Measurements from ENCODE around the gene LRCOL1. TPM values are rescaled to one million over a fixed set of nuclear protein-coding genes. Genes with fewer than 3 reads are reported as not detected.

Gene LRCOL1
- total RNA-seq, 1 donor from 2014 or later = 1.8 TPM

- peaks cover 32% of the 10 kb centered on the region for H3K27me3 ChIP-seq
- peaks cover 5% of the 10 kb centered on the region for H3K4me1 ChIP-seq
- H3K36me3 ChIP-seq = no peaks in the 10 kb centered on the region
- no peak within 1 kb of the TSS for H3K27ac ChIP-seq
- TF ChIP-seq CTCF (IDR thresholded peaks at IDR 0.05) = no peak
- ATAC-seq (no peak), DNase-seq (no peak)
- peak within 1 kb of the TSS; percentile 31 for H3K4me3 ChIP-seq
- H3K9me3 ChIP-seq = no peaks in the 10 kb centered on the region
- intact Hi-C loops (cut with DNase I) = loop anchor here (10.0 kb wide), 1 partner anchor 194 kb away; no protein-coding TSS in a partner anchor
These were observed 8.3 kb upstream of the LRCOL1 start, which contains the start of gene P2RX2 for GRCh38 chr12:132618683-132619043. Gene P2RX2 (plus strand): TSS chr12:132618776. CDS start chr12:132618817, 41 bp downstream.

- TF ChIP-seq CTCF (IDR thresholded peaks at IDR 0.05) = no peak
- DNase-seq = no peak
- Histone ChIP-seq H3K4me3 (peak overlapping the region; percentile 31), H3K27me3 (peaks cover 32% of the 10 kb centered on the region), H3K36me3 (no peaks in the 10 kb centered on the region), H3K27ac (no peak overlapping the region), H3K9me3 (no peaks in the 10 kb centered on the region), H3K4me1 (peaks cover 5% of the 10 kb centered on the region)
- intact Hi-C loops (cut with DNase I) = loop anchor here (10.0 kb wide), 1 partner anchor 193 kb away; no protein-coding TSS in a partner anchor
- ATAC-seq = no peak
These were observed 7.7 kb upstream of the LRCOL1 start for GRCh38 chr12:132617822-132618682.

- Histone ChIP-seq H3K27ac (no peak overlapping the region), H3K4me3 (no peak overlapping the region), H3K27me3 (peaks cover 32% of the 10 kb centered on the region), H3K9me3 (no peaks in the 10 kb centered on the region), H3K36me3 (no peaks in the 10 kb centered on the region), H3K4me1 (peaks cover 5% of the 10 kb centered on the region)
- intact Hi-C loops (cut with DNase I) = loop anchor here (10.0 kb wide), 1 partner anchor 192 kb away; no protein-coding TSS in a partner anchor
- TF ChIP-seq CTCF (IDR thresholded peaks at IDR 0.05) = no peak
- DNase-seq = no peak
- ATAC-seq = no peak
These were observed 6.8 kb upstream of the LRCOL1 start for GRCh38 chr12:132617135-132617701.

GRCh38 chr12:132615579-132616038, 5.2 kb upstream of the LRCOL1 start:
- no peaks in the 10 kb centered on the region for H3K9me3 ChIP-seq
- TF ChIP-seq CTCF (IDR thresholded peaks at IDR 0.05) = no peak
- H3K27ac ChIP-seq = no peak overlapping the region
- intact Hi-C loops (cut with DNase I) = loop anchor here (10.0 kb wide), 1 partner anchor 191 kb away; no protein-coding TSS in a partner anchor
- peaks cover 32% of the 10 kb centered on the region for H3K27me3 ChIP-seq
- no peak for DNase-seq
- H3K4me1 ChIP-seq = peaks cover 5% of the 10 kb centered on the region
- no peaks in the 10 kb centered on the region for H3K36me3 ChIP-seq
- ATAC-seq = no peak
- H3K4me3 ChIP-seq = no peak overlapping the region

- no peaks in the 10 kb centered on the region for H3K36me3 ChIP-seq
- intact Hi-C loops (cut with DNase I) = loop anchor here (10.0 kb wide), 1 partner anchor 190 kb away; no protein-coding TSS in a partner anchor
- TF ChIP-seq CTCF (IDR thresholded peaks at IDR 0.05) = peak; percentile 92
These were observed 4.6 kb upstream of the LRCOL1 start for GRCh38 chr12:132614861-132615578.

More at GRCh38 chr12:132614861-132615578, 4.6 kb upstream of the LRCOL1 start:
- peaks cover 5% of the 10 kb centered on the region for H3K4me1 ChIP-seq
- peak; percentile 86 for DNase-seq
- no peak overlapping the region for H3K4me3 ChIP-seq
- H3K9me3 ChIP-seq = no peaks in the 10 kb centered on the region
- peaks cover 33% of the 10 kb centered on the region for H3K27me3 ChIP-seq
- H3K27ac ChIP-seq = no peak overlapping the region
- peak; percentile 88 for ATAC-seq

All from upper lobe of right lung (tissue), 1 donor.